ENCODE data around the gene SARNP.
A peak's percentile ranks its signal among the peaks of the same experiment; 100 is the strongest.

SARNP gene

GRCh38 chr12:55739025-55739378 lies 78.5 kb downstream of the SARNP start:
- DNase-seq = no peak

- peak; percentile 89 for DNase-seq
These were observed 79.2 kb downstream of the SARNP start for GRCh38 chr12:55738123-55739024.

- no peak for DNase-seq
These were observed 79.9 kb downstream of the SARNP start for GRCh38 chr12:55737581-55738122.

- peak; percentile 66 for DNase-seq
These were observed 80.5 kb downstream of the SARNP start for GRCh38 chr12:55736780-55737580.

GRCh38 chr12:55736076-55736475 lies 81.4 kb downstream of the SARNP start:
- DNase-seq = no peak

GRCh38 chr12:55734595-55734994 lies 82.9 kb downstream of the SARNP start:
- no peak for DNase-seq

GRCh38 chr12:55733858-55734257 lies 83.7 kb downstream of the SARNP start:
- no peak for DNase-seq

- DNase-seq = no peak
These were observed 84.4 kb downstream of the SARNP start for GRCh38 chr12:55733021-55733555.

GRCh38 chr12:55732288-55732687 lies 85.2 kb downstream of the SARNP start:
- DNase-seq = no peak

- DNase-seq = peak; percentile 70
These were observed 87.4 kb downstream of the SARNP start for GRCh38 chr12:55729819-55730818.

- peak; percentile 96 for DNase-seq
These were observed 88.3 kb downstream of the SARNP start, which contains the start of gene CD63 for GRCh38 chr12:55728939-55729818. Gene CD63, minus strand, starts transcription at chr12:55729009. Its CDS starts 668 bp downstream, at chr12:55728341.

- peak; percentile 75 for DNase-seq
These were observed 89.2 kb downstream of the SARNP start for GRCh38 chr12:55728186-55728938.

- DNase-seq = peak; percentile 72
These were observed 89.8 kb downstream of the SARNP start for GRCh38 chr12:55727643-55728185.

- DNase-seq = no peak
These were observed 90.6 kb downstream of the SARNP start for GRCh38 chr12:55726971-55727370.

GRCh38 chr12:55725556-55725955 lies 92.0 kb downstream of the SARNP start:
- DNase-seq = no peak

GRCh38 chr12:55724940-55725309 lies 92.6 kb downstream of the SARNP start:
- no peak for DNase-seq

- peak; percentile 69 for DNase-seq
These were observed 93.1 kb downstream of the SARNP start for GRCh38 chr12:55724226-55724939.

- no peak for DNase-seq
These were observed 93.9 kb downstream of the SARNP start for GRCh38 chr12:55723516-55724225.

- no peak for DNase-seq
These were observed 94.6 kb downstream of the SARNP start for GRCh38 chr12:55722948-55723347.

All from EL (cell line).